HEK293 (cell line): ENCODE results near the gene RSPRY1.

ENCODE experiments used
- CTCF ChIA-PET: fragments of 350-600 bp; formaldehyde crosslinking; extraction: SDS; loops from one replicate; lab custom pipeline; 2021; ENCODE audit warnings: antibody characterized with exemption; lab: Yijun Ruan, JAX
- POLR2A ChIA-PET: fragments of 300-600 bp; formaldehyde crosslinking; extraction: SDS; loops from one replicate; lab custom pipeline; 2020; ENCODE audit warnings: antibody characterized with exemption, inconsistent platforms; lab: Yijun Ruan, JAX
- H3K27ac ChIP-seq: fragments of 200-500 bp; sonication (Bioruptor generic); 2 replicates; pipeline ENCODE4 v1.5.1; 2014; ENCODE audit warnings: low read depth, low read length, control low read depth, inconsistent platforms; ENCODE audit errors: extremely low read depth
- H3K36me3 ChIP-seq, 2 experiments: fragments of 200-500 bp in 1 of 2; sonication (Bioruptor generic) in 1 of 2; 1 replicate in 1 of 2; 2 replicates in 1 of 2; pipeline ENCODE4 v1.5.1; 2014 to 2017; ENCODE audit warnings: inconsistent platforms in 2 of 2, low read length in 2 of 2; ENCODE audit not compliant: control insufficient read depth in 2 of 2, insufficient read depth in 1 of 2
- H3K4me1 ChIP-seq: fragments of 200-500 bp; sonication (Bioruptor generic); 2 replicates; pipeline ENCODE4 v1.5.1; 2014; ENCODE audit warnings: mild to moderate bottlenecking, low read length, inconsistent platforms; ENCODE audit not compliant: control insufficient read depth, insufficient read depth
- H3K4me3 ChIP-seq: 2 replicates; pipeline ENCODE4 v1.5.1; 2011; ENCODE audit warnings: low read depth, mild to moderate bottlenecking, control low read depth, low read length, moderate library complexity
- H3K9me3 ChIP-seq: fragments of 200-500 bp; sonication (Bioruptor generic); 2 replicates; pipeline ENCODE4 v1.5.1; 2014; ENCODE audit warnings: low read depth, low read length, inconsistent platforms; ENCODE audit not compliant: control insufficient read depth, insufficient read depth
- ATF2 ChIP-seq: fragments of 450-650 bp; formaldehyde crosslinking; IDR thresholded peaks from 2 replicates; pipeline ENCODE4 v1.5.1; 2016; ENCODE audit warnings: missing biosample characterization, missing genetic modification characterization, low read depth
- INSM2 ChIP-seq: fragments of 450-650 bp; formaldehyde crosslinking; IDR thresholded peaks from 2 replicates; pipeline ENCODE4 v1.5.1; 2016; ENCODE audit warnings: missing biosample characterization, missing genetic modification characterization
- KLF17 ChIP-seq: fragments of 450-650 bp; formaldehyde crosslinking; IDR thresholded peaks from 2 replicates; pipeline ENCODE4 v1.5.1; 2016; ENCODE audit warnings: missing biosample characterization, missing genetic modification characterization
- KLF9 ChIP-seq: fragments of 450-650 bp; formaldehyde crosslinking; IDR thresholded peaks from 2 replicates; pipeline ENCODE4 v1.5.1; 2016; ENCODE audit warnings: missing biosample characterization, missing genetic modification characterization, low read depth
- PBX3 ChIP-seq: sonication (generic); formaldehyde crosslinking; IDR thresholded peaks from 2 replicates; pipeline ENCODE4 v1.8.1; 2022; ENCODE audit warnings: mild to moderate bottlenecking, moderate library complexity, missing genetic modification reagents
- PRDM2 ChIP-seq: fragments of 450-650 bp; formaldehyde crosslinking; IDR thresholded peaks from 2 replicates; pipeline ENCODE4 v1.5.1; 2016; ENCODE audit warnings: missing biosample characterization, missing genetic modification characterization, borderline replicate concordance
- ZBTB17 ChIP-seq: fragments of 450-650 bp; formaldehyde crosslinking; IDR thresholded peaks from 2 replicates; pipeline ENCODE4 v1.5.1; 2016; ENCODE audit warnings: missing biosample characterization, missing genetic modification characterization
- ZBTB20 ChIP-seq: fragments of 450-650 bp; formaldehyde crosslinking; IDR thresholded peaks from 2 replicates; pipeline ENCODE4 v1.5.1; 2016; ENCODE audit warnings: missing biosample characterization, missing genetic modification characterization
- ZEB2 ChIP-seq: fragments of 450-650 bp; formaldehyde crosslinking; IDR thresholded peaks from 2 replicates; pipeline ENCODE4 v1.5.1; 2016; ENCODE audit warnings: missing biosample characterization, missing genetic modification characterization
- ZNF114 ChIP-seq: fragments of 450-650 bp; formaldehyde crosslinking; IDR thresholded peaks from 2 replicates; pipeline ENCODE4 v1.5.0; 2017; ENCODE audit warnings: missing biosample characterization, missing genetic modification characterization
- ZNF280D ChIP-seq: fragments of 450-650 bp; formaldehyde crosslinking; IDR thresholded peaks from 2 replicates; pipeline ENCODE4 v1.5.1; 2016; ENCODE audit warnings: missing biosample characterization, missing genetic modification characterization
- ZNF302 ChIP-seq: fragments of 450-650 bp; formaldehyde crosslinking; IDR thresholded peaks from 2 replicates; pipeline ENCODE4 v1.5.1; 2016; ENCODE audit warnings: missing biosample characterization, missing genetic modification characterization, low read depth
- ZNF324 ChIP-seq: fragments of 450-650 bp; formaldehyde crosslinking; IDR thresholded peaks from 2 replicates; pipeline ENCODE4 v1.5.1; 2016; ENCODE audit warnings: missing biosample characterization, missing genetic modification characterization
- ZNF398 ChIP-seq: fragments of 450-650 bp; formaldehyde crosslinking; IDR thresholded peaks from 2 replicates; pipeline ENCODE4 v1.5.1; 2017; ENCODE audit warnings: missing biosample characterization, missing genetic modification characterization
- ZNF629 ChIP-seq: fragments of 450-650 bp; formaldehyde crosslinking; IDR thresholded peaks from 2 replicates; pipeline ENCODE4 v1.5.1; 2017; ENCODE audit warnings: missing biosample characterization, missing genetic modification characterization

RSPRY1 gene

GRCh38 chr16:57244463-57244766, 58.3 kb downstream of the RSPRY1 start:
- no peak overlapping the region; the same call in 1 of the 2 replicates for H3K27ac ChIP-seq
- H3K36me3 ChIP-seq: peaks cover 25 to 28% of the 10 kb centered on the region in 2 experiments
- CTCF ChIA-PET: interaction anchor here (1.2 kb wide), 1 partner anchor 12 kb away, joined by 6 read pairs; no protein-coding TSS in a partner anchor
- POLR2A ChIA-PET: interaction anchor here (0.8 to 2.7 kb wide), 6 partner anchors 22 to 58 kb away, joined by 3 to 12 read pairs (median 5); partner anchors contain the start of genes PLLP, PSME3IP1 and RSPRY1
- H3K4me1 ChIP-seq: 0 out of 2 replicates have a peak, but pooled peaks cover 2% of the 10 kb centered on the region
- TF ChIP-seq ZBTB20 (tag by site-specific recombination): no peak
- no peak for TF ChIP-seq ZEB2 (tag by site-specific recombination)
- TF ChIP-seq ZBTB17 (tag by site-specific recombination): no peak
- TF ChIP-seq ATF2: no peak
- peak overlapping the region; percentile 26 for H3K4me3 ChIP-seq
- no peaks in the 10 kb centered on the region for H3K9me3 ChIP-seq

- peak within 1 kb of the TSS; percentile 78 for H3K27ac ChIP-seq
- H3K9me3 ChIP-seq: no peaks in the 10 kb centered on the region
- H3K36me3 ChIP-seq: peaks cover 22 to 33% of the 10 kb centered on the region in 2 experiments
- CTCF ChIA-PET: interaction anchor here (1.2 kb wide), 1 partner anchor 11 kb away, joined by 6 read pairs; no protein-coding TSS in a partner anchor
- POLR2A ChIA-PET: interaction anchor here (0.7 to 2.7 kb wide), 10 partner anchors 9 to 153 kb away, joined by 3 to 12 read pairs (median 4); partner anchors contain the start of genes CPNE2, PLLP, PSME3IP1 and RSPRY1
- peak within 1 kb of the TSS; percentile 64 for H3K4me3 ChIP-seq
- 0 out of 2 replicates have a peak, but pooled peaks cover 2% of the 10 kb centered on the region for H3K4me1 ChIP-seq
- no peak for TF ChIP-seq ZNF114 (tag by site-specific recombination)
- no peak for TF ChIP-seq INSM2
- no peak for TF ChIP-seq ZNF324 (tag by site-specific recombination)
- TF ChIP-seq ZNF302 (tag by site-specific recombination): no peak
- 0 out of 2 replicates have a peak, but pooled peaks have one; percentile 32 for TF ChIP-seq KLF17 (tag by site-specific recombination)
- no peak for TF ChIP-seq ZNF629
- no peak for TF ChIP-seq PRDM2 (tag by site-specific recombination)
- peak; percentile 71; the same call in 1 of the 2 replicates for TF ChIP-seq PBX3 (CRISPR knock-in tag)
- TF ChIP-seq ZNF398 (tag by site-specific recombination): 0 out of 2 replicates have a peak, but pooled peaks have one; percentile 11
- no peak for TF ChIP-seq ZNF280D
- TF ChIP-seq KLF9 (tag by site-specific recombination): peak; percentile 64
Measured at GRCh38 chr16:57244767-57245471, 58.8 kb downstream of the RSPRY1 start, which contains the start of gene ARL2BP. ARL2BP (plus strand) TSS chr16:57245259; CDS start chr16:57245368, 109 bp downstream.
